ENCODE results near the gene TSPOAP1. TPM values are rescaled to one million over a fixed set of nuclear protein-coding genes. Genes with fewer than 3 reads are reported as not detected.
A peak's percentile ranks its signal among the peaks of the same experiment; 100 is the strongest.

TSPOAP1 gene
- total and polyA plus RNA-seq, 2 of the 13 experiments (the other 11 are each of a cell fraction or from before 2014, with no cell fraction given), result not detected

GRCh38 chr17:58311429-58311894 lies 17.1 kb downstream of the TSPOAP1 start (continued):
- no peak for TF ChIP-seq ZNF646 (CRISPR knock-in tag; IDR thresholded peaks at IDR 0.05)
- no peak for TF ChIP-seq RARA (CRISPR knock-in tag; IDR thresholded peaks at IDR 0.05)
- TF ChIP-seq ZNF777 (CRISPR knock-in tag; IDR thresholded peaks at IDR 0.05), result no peak
- TF ChIP-seq RFXANK (CRISPR knock-in tag; IDR thresholded peaks at IDR 0.05), result no peak

- no peak overlapping the region for H3K27ac ChIP-seq (ENCODE audit: extremely low read length, insufficient read depth, low read length)
- intact Hi-C loops (cut with micrococcal nuclease; ENCODE audit: unreplicated experiment), result no loop called here
- TF ChIP-seq ZFP36L2 (CRISPR knock-in tag; IDR thresholded peaks at IDR 0.05), result no peak
- no peak for TF ChIP-seq ZNF180 (CRISPR knock-in tag; IDR thresholded peaks at IDR 0.05; ENCODE audit: borderline replicate concordance, low read depth)
- no peak for TF ChIP-seq SOX13 (IDR thresholded peaks at IDR 0.05)
- no peak for TF ChIP-seq SOX13 (CRISPR knock-in tag; conservative IDR thresholded peaks at IDR 0.05 in 1 of 2, IDR thresholded peaks at IDR 0.05 in 1 of 2)
- no peak for TF ChIP-seq ATF2 (CRISPR knock-in tag; IDR thresholded peaks at IDR 0.05)
- no peak for TF ChIP-seq ZBTB42 (CRISPR knock-in tag; IDR thresholded peaks at IDR 0.05)
- TF ChIP-seq KDM5B (CRISPR knock-in tag; IDR thresholded peaks at IDR 0.05; ENCODE audit: borderline replicate concordance), result 0 out of 2 replicates have a peak, but pooled peaks have one; percentile 36
Observed at GRCh38 chr17:58310511-58311428, 17.8 kb downstream of the TSPOAP1 start.

More at GRCh38 chr17:58310511-58311428, 17.8 kb downstream of the TSPOAP1 start:
- in situ Hi-C loops (cut with HindIII; ENCODE audit: extremely low pct_ligation_motif_present, low pct_unique_long_range_greater_than_20kb), result no loop called here
- Histone ChIP-seq H3K9me3 (ENCODE audit: low read length) (no peaks in the 10 kb centered on the region), H3K79me2 (ENCODE audit: insufficient read depth, low read length) (no peaks in the 10 kb centered on the region), H3K36me3 (replicated peaks in 1 of 2; ENCODE audit: control insufficient read depth in 1 of 2, insufficient read depth in 2 of 2, low read length in 2 of 2) (no peaks in the 10 kb centered on the region), H3K27me3 (ENCODE audit: control insufficient read depth in 1 of 2, insufficient read depth in 2 of 2, low read length in 2 of 2) (peaks cover 24 to 92% of the 10 kb centered on the region in 2 experiments; a peak in 4 of 5 replicates), H3K4me3 (replicated peaks in 1 of 3; ENCODE audit: insufficient read depth in 1 of 3, low read depth in 2 of 3, low read length in 3 of 3) (no peak overlapping the region), H2AFZ (ENCODE audit: low read length) (no peak overlapping the region), H3K9ac (ENCODE audit: insufficient read depth, low read depth, low read length) (no peak overlapping the region), H3K4me1 (ENCODE audit: insufficient read depth, low read length) (peaks cover 18% of the 10 kb centered on the region), H4K20me1 (ENCODE audit: insufficient read depth, low read length) (no peaks in the 10 kb centered on the region), H3K4me2 (ENCODE audit: low read depth, low read length) (no peak overlapping the region)
- ChIA-PET CTCF (ENCODE audit: low intra/inter-chr PET ratio, low total read pairs) (no interaction called here), POLR2A (no interaction called here)
- ATAC-seq (peak; percentile 3; the same call in 2 of the 3 replicates), DNase-seq (ENCODE audit: low spot score) (no peak), FAIRE-seq (no peak)
- no TSS peak for BruUV-seq (replicated peaks)
- WGBS (ENCODE audit: low lambda C conversion rate), result 54% methylated on average over 15 of the region's 23 CpGs

Measured in HepG2 (cell line).